IMR-90 (cell line): Measurements from ENCODE around the gene ST3GAL3. TPM values are rescaled to one million over a fixed set of nuclear protein-coding genes. Genes with fewer than 3 reads are reported as not detected.

Experiments used
- ATAC-seq: fragments of 200-7000 bp; cut with Tn5 transposase; 2 replicates; pipeline ENCODE4 v1.9.1; 2020; ENCODE audit warnings: low read depth, mild to moderate bottlenecking, moderate library complexity
- BruUV-seq: library from RNA; stranded (reverse); fragments of 400-500 nt; replicated peaks from 2 replicates; lab custom pipeline; 2021; lab: Mats Ljungman, UMichigan
- CTCF ChIA-PET: fragments of 300-600 bp; formaldehyde crosslinking; extraction: SDS; loops from one replicate; lab custom pipeline; 2021; ENCODE audit warnings: antibody characterized with exemption; lab: Yijun Ruan, JAX
- POLR2A ChIA-PET: fragments of 300-600 bp; sonication (Branson Sonifier 250); formaldehyde crosslinking; loops from one replicate; lab custom pipeline; 2022; ENCODE audit warnings: antibody characterized with exemption; ENCODE audit not compliant: unreplicated experiment; lab: Charles Lee
- DNase-seq: peaks from one replicate; pipeline ENCODE4 v3.0.0; 2013
- H2AFZ ChIP-seq: replicated peaks from 2 replicates; pipeline ENCODE3; 2013; ENCODE audit warnings: low read length, mild to moderate bottlenecking; ENCODE audit not compliant: poor library complexity
- H2AK5ac ChIP-seq: 2 replicates; pipeline ENCODE4 v1.6.1; 2013; ENCODE audit warnings: low read depth, low read length, inconsistent platforms
- H2AK9ac ChIP-seq: replicated peaks from 2 replicates; pipeline ENCODE3; 2013; ENCODE audit warnings: mild to moderate bottlenecking, low read depth, low read length, moderate library complexity; ENCODE audit not compliant: poor library complexity
- H2BK120ac ChIP-seq: 2 replicates; pipeline ENCODE4 v1.6.1; 2013; ENCODE audit warnings: low read depth, low read length, inconsistent platforms
- H2BK15ac ChIP-seq: 3 replicates; pipeline ENCODE4 v1.6.1; 2013; ENCODE audit warnings: low read depth, low read length, inconsistent platforms
- H2BK20ac ChIP-seq: 2 replicates; pipeline ENCODE4 v1.6.1; 2013; ENCODE audit warnings: low read depth, mild to moderate bottlenecking, inconsistent platforms, low read length, moderate library complexity
- H2BK5ac ChIP-seq: 2 replicates; pipeline ENCODE4 v1.6.1; 2013; ENCODE audit warnings: mild to moderate bottlenecking, low read depth, low read length, inconsistent platforms; ENCODE audit not compliant: poor library complexity, severe bottlenecking
- H3K14ac ChIP-seq: replicated peaks from 2 replicates; pipeline ENCODE4 v1.6.1; 2013; ENCODE audit warnings: low read depth, low read length, inconsistent platforms
- H3K18ac ChIP-seq: 2 replicates; pipeline ENCODE4 v1.6.1; 2013; ENCODE audit warnings: low read depth, low read length, control low read depth
- H3K23ac ChIP-seq: 2 replicates; pipeline ENCODE4 v1.6.1; 2013; ENCODE audit warnings: low read depth, low read length, inconsistent platforms
- H3K27ac ChIP-seq: 2 replicates; pipeline ENCODE4 v1.5.1; 2013; ENCODE audit warnings: mild to moderate bottlenecking, control low read depth, low read length; ENCODE audit not compliant: insufficient read depth
- H3K27me3 ChIP-seq: 2 replicates; pipeline ENCODE4 v1.6.1; 2013; ENCODE audit warnings: low read length; ENCODE audit not compliant: control insufficient read depth, insufficient read depth
- H3K36me3 ChIP-seq: 2 replicates; pipeline ENCODE4 v1.6.1; 2013; ENCODE audit warnings: low read length, mixed read lengths; ENCODE audit not compliant: control insufficient read depth, insufficient read depth
- H3K4ac ChIP-seq: 2 replicates; pipeline ENCODE4 v1.6.1; 2013; ENCODE audit warnings: low read depth, low read length, inconsistent platforms
- H3K4me1 ChIP-seq: 2 replicates; pipeline ENCODE4 v1.6.1; 2013; ENCODE audit warnings: low read length, mixed read lengths; ENCODE audit not compliant: control insufficient read depth, insufficient read depth
- H3K4me2 ChIP-seq: 2 replicates; pipeline ENCODE4 v1.6.1; 2013; ENCODE audit warnings: low read depth, mild to moderate bottlenecking, control low read depth, low read length, moderate library complexity
- H3K4me3 ChIP-seq: 2 replicates; pipeline ENCODE4 v1.5.1; 2013; ENCODE audit warnings: low read depth, mild to moderate bottlenecking, control low read depth, low read length, moderate library complexity; ENCODE audit not compliant: insufficient read depth
- H3K56ac ChIP-seq: 2 replicates; pipeline ENCODE4 v1.6.1; 2013; ENCODE audit warnings: low read length, inconsistent platforms; ENCODE audit not compliant: insufficient read depth; ENCODE audit errors: extremely low read depth
- H3K79me1 ChIP-seq, 2 experiments: 2 replicates each; pipeline ENCODE4 v1.6.1; 2013; ENCODE audit warnings: low read length in 2 of 2, inconsistent platforms in 1 of 2, low read depth in 1 of 2
- H3K9ac ChIP-seq: 2 replicates; pipeline ENCODE4 v1.6.1; 2013; ENCODE audit warnings: low read depth, low read length, control low read depth
- H3K9me1 ChIP-seq: 2 replicates; pipeline ENCODE4 v1.6.1; 2013; ENCODE audit warnings: low read length, inconsistent platforms; ENCODE audit not compliant: insufficient read depth
- H3K9me3 ChIP-seq: 2 replicates; pipeline ENCODE4 v1.6.1; 2013; ENCODE audit warnings: low read length; ENCODE audit not compliant: control insufficient read depth, insufficient read depth
- H4K20me1 ChIP-seq: 2 replicates; pipeline ENCODE4 v1.6.1; 2013; ENCODE audit warnings: low read length, inconsistent platforms; ENCODE audit not compliant: insufficient read depth
- H4K5ac ChIP-seq: 2 replicates; pipeline ENCODE4 v1.6.1; 2013; ENCODE audit warnings: mild to moderate bottlenecking, low read depth, low read length, control low read depth
- H4K8ac ChIP-seq, 2 experiments: 2 replicates each; pipeline ENCODE4 v1.6.1; 2013; ENCODE audit warnings: low read depth in 2 of 2, low read length in 2 of 2, control low read depth in 1 of 2, inconsistent platforms in 1 of 2
- H4K91ac ChIP-seq: 2 replicates; pipeline ENCODE4 v1.6.1; 2013; ENCODE audit warnings: low read depth, low read length, inconsistent platforms; ENCODE audit not compliant: insufficient read depth
- BHLHE40 ChIP-seq: fragments of 150-350 bp; IDR thresholded peaks from 2 replicates; pipeline ENCODE4 v1.6.1; 2016; ENCODE audit warnings: mild to moderate bottlenecking, low read depth, low read length
- CEBPB ChIP-seq: IDR thresholded peaks from 2 replicates; pipeline ENCODE4 v1.6.1; 2012; ENCODE audit warnings: low read depth, low read length, improper control_type of control experiment
- CHD1 ChIP-seq: IDR thresholded peaks from 2 replicates; pipeline ENCODE4 v1.6.1; 2012; ENCODE audit warnings: low read depth, low read length, improper control_type of control experiment
- ELK1 ChIP-seq: fragments of 150-350 bp; IDR thresholded peaks from 2 replicates; pipeline ENCODE4 v1.6.1; 2016; ENCODE audit warnings: low read depth, mild to moderate bottlenecking, low read length, moderate library complexity, borderline replicate concordance
- MAZ ChIP-seq: IDR thresholded peaks from 2 replicates; pipeline ENCODE4 v1.6.1; 2012; ENCODE audit warnings: low read depth, mild to moderate bottlenecking, low read length, improper control_type of control experiment, moderate library complexity, borderline replicate concordance
- MXI1 ChIP-seq: IDR thresholded peaks from 2 replicates; pipeline ENCODE4 v1.6.1; 2012; ENCODE audit warnings: low read depth, mild to moderate bottlenecking, low read length, moderate library complexity, borderline replicate concordance
- RAD21 ChIP-seq: IDR thresholded peaks from 2 replicates; pipeline ENCODE4 v1.6.1; 2012; ENCODE audit warnings: low read length, improper control_type of control experiment
- RCOR1 ChIP-seq: IDR thresholded peaks from 2 replicates; pipeline ENCODE4 v1.6.1; 2012; ENCODE audit warnings: mild to moderate bottlenecking, low read length, improper control_type of control experiment; ENCODE audit not compliant: insufficient replicate concordance
- RFX5 ChIP-seq: IDR thresholded peaks from 2 replicates; pipeline ENCODE4 v1.8.0; 2012; ENCODE audit warnings: low read depth, mild to moderate bottlenecking, low read length, moderate library complexity
- WGBS, 2 experiments: methylation state at CpG; one replicate each; pipeline versions ENCODE4 v1.1.5 to v1.1.7; 2013; ENCODE audit warnings: missing lambda C conversion rate in 2 of 2; ENCODE audit not compliant: insufficient read length in 1 of 2; ENCODE audit errors: extremely low coverage in 2 of 2; 5-methylcytosine and 5-hydroxymethylcytosine counted together
- dilution Hi-C: fragments of 300-500 bp; cut with HindIII; formaldehyde crosslinking; loops from one replicate; pipeline ENCODE4 v1.14.3; 2018; ENCODE audit warnings: low sequenced_read_pairs; ENCODE audit not compliant: unreplicated experiment
- in situ Hi-C: fragments of 300-500 bp; cut with MboI; formaldehyde crosslinking; loops from 3 replicates; pipeline ENCODE4 v1.14.3; 2019; ENCODE audit warnings: low sequenced_read_pairs, inconsistent platforms, mixed read lengths
- intact Hi-C: fragments of 100-400 bp; cut with micrococcal nuclease; formaldehyde crosslinking; loops from 2 replicates; pipeline ENCODE4 v1.10.0; 2022
- polyA plus RNA-seq, 3 experiments: library from polyadenylated mRNA; depleted of rRNA; stranded (reverse); fragments of >200 nt; gene quantifications; 2 replicates each; pipeline ENCODE4 v1.2.3, GENCODE V29; 2012; ENCODE audit warnings: low replicate concordance in 1 of 3
- total RNA-seq: library from RNA; depleted of rRNA; stranded (reverse); fragments of >200 nt; gene quantifications from 2 replicates; pipeline ENCODE4 v1.2.3, GENCODE V29; 2012

The ST3GAL3 gene
- total and polyA plus RNA-seq, 2 of the 4 experiments (the other 2 are of a cell fraction) = 12.0 to 14.8 TPM

GRCh38 chr1:43673261-43673660 lies 34.1 kb upstream of the ST3GAL3 start:
- TF ChIP-seq CHD1 (no peak), BHLHE40 (no peak), RAD21 (no peak), MXI1 (no peak), RCOR1 (no peak), MAZ (no peak), RFX5 (no peak), CEBPB (no peak), ELK1 (no peak)
- ChIA-PET POLR2A (no interaction called here), CTCF (interaction anchor here (1.2 kb wide), 1 partner anchor 139 kb away, joined by 4 read pairs; no protein-coding TSS in a partner anchor)
- Histone ChIP-seq H3K4me1 (peaks cover 3% of the 10 kb centered on the region), H4K8ac (no peak overlapping the region), H3K4me2 (no peak overlapping the region), H3K27me3 (no peaks in the 10 kb centered on the region), H3K56ac (no peak overlapping the region), H4K5ac (no peak overlapping the region), H2BK120ac (no peak overlapping the region), H3K23ac (no peak overlapping the region), H3K4me3 (no peak overlapping the region), H3K27ac (no peak overlapping the region), H2AFZ (no peak overlapping the region), H3K4ac (no peak overlapping the region), H4K91ac (no peak overlapping the region), H3K9me1 (peaks cover 15% of the 10 kb centered on the region), H2AK5ac (no peak overlapping the region), H3K18ac (no peak overlapping the region), H3K79me1 (peaks cover 34 to 41% of the 10 kb centered on the region in 2 experiments), H2AK9ac (no peak overlapping the region), H3K9me3 (no peaks in the 10 kb centered on the region), H2BK15ac (no peak overlapping the region), H3K14ac (no peak overlapping the region), H3K9ac (no peak overlapping the region), H2BK20ac (no peak overlapping the region), H2BK5ac (no peak overlapping the region), H4K20me1 (peaks cover 28% of the 10 kb centered on the region; the same call in 1 of the 2 replicates), H3K36me3 (peaks cover 60% of the 10 kb centered on the region)
- in situ Hi-C loops (no loop called here), dilution Hi-C loops (no loop called here), intact Hi-C loops (no loop called here)
- WGBS, 2 experiments = no CpG with 5 or more reads among the region's 7 CpGs
- DNase-seq (no peak), ATAC-seq (no peak)
- no TSS peak for BruUV-seq
